Astrocyte (in vitro differentiated cells and primary cell): Measurements from ENCODE around the gene PDZD2.

Experiments used
- CTCF ChIP-seq: IDR thresholded peaks from 2 replicates; pipeline ENCODE4 v1.5.1; 2011; ENCODE audit warnings: low read depth, mild to moderate bottlenecking, inconsistent platforms, low read length, moderate library complexity; ENCODE audit not compliant: insufficient read depth
- EZH2 ChIP-seq: IDR thresholded peaks from 2 replicates; pipeline ENCODE4 v1.6.1; 2012; ENCODE audit warnings: mild to moderate bottlenecking, low read length, inconsistent platforms; ENCODE audit not compliant: insufficient read depth

GRCh38 chr5:31811210-31811609 is 172.3 kb downstream of the PDZD2 start:
- no peak for TF ChIP-seq CTCF
- TF ChIP-seq EZH2 = no peak
